A549 (cell line): ENCODE data around the gene DDAH2. TPM values are rescaled to one million over a fixed set of nuclear protein-coding genes. Genes with fewer than 3 reads are reported as not detected.

Experiments used
- ATAC-seq, 2 experiments: fragments of 200-7000 bp in 1 of 2; fragments of >200 bp in 1 of 2; cut with Nextera tagmentation in 1 of 2; cut with Tn5 transposase in 1 of 2; 3 replicates each; pipeline versions ENCODE4 v1.8.0 to v1.9.1; 2018 to 2020; ENCODE audit warnings: mild to moderate bottlenecking in 1 of 2, moderate library complexity in 1 of 2
- CTCF ChIA-PET: fragments of 300-600 bp; sonication (Branson Sonifier 250); formaldehyde crosslinking; extraction: SDS; loops from one replicate; lab custom pipeline; 2021; ENCODE audit warnings: antibody characterized with exemption, inconsistent platforms; lab: Yijun Ruan, JAX
- POLR2A ChIA-PET: fragments of 350-600 bp; formaldehyde crosslinking; extraction: SDS; loops from one replicate; lab custom pipeline; 2021; ENCODE audit warnings: antibody characterized with exemption, inconsistent platforms; lab: Yijun Ruan, JAX
- DNase-seq, 2 experiments: peaks; one replicate each; pipeline versions ENCODE4 v3.0.0 to v3.0.0-alpha.2; 2011 to 2016; ENCODE audit warnings: low read depth in 1 of 2, low spot score in 1 of 2
- FAIRE-seq: peaks from 2 replicates; lab custom pipeline; 2011; peaks lifted over from hg19 to GRCh38; lab: Jason Lieb, UNC
- H3K27ac ChIP-seq, 2 experiments: fragments of >200 bp; sonication (Bioruptor Twin); formaldehyde crosslinking; 3 replicates each; pipeline ENCODE4 v1.5.1; 2016 to 2017
- H3K4me1 ChIP-seq: fragments of >200 bp; sonication (Bioruptor Twin); formaldehyde crosslinking; 3 replicates; pipeline ENCODE4 v1.6.1; 2016
- H3K4me2 ChIP-seq: fragments of >200 bp; sonication (Bioruptor Twin); formaldehyde crosslinking; 3 replicates; pipeline ENCODE4 v1.6.1; 2016
- H3K4me3 ChIP-seq: fragments of >200 bp; sonication (Bioruptor Twin); formaldehyde crosslinking; 3 replicates; pipeline ENCODE4 v1.5.1; 2016
- H3K9me3 ChIP-seq: fragments of >200 bp; sonication (Bioruptor Twin); formaldehyde crosslinking; 3 replicates; pipeline ENCODE4 v1.6.1; 2016
- ESRRA ChIP-seq: fragments of 150-350 bp; IDR thresholded peaks from 2 replicates; pipeline ENCODE4 v1.6.1; 2014; ENCODE audit warnings: mild to moderate bottlenecking, low read length, borderline replicate concordance
- FOSL2 ChIP-seq, 2 experiments: fragments of 450-650 bp in 1 of 2; fragments of >200 bp in 1 of 2; sonication (Bioruptor Twin) in 1 of 2; formaldehyde crosslinking; IDR thresholded peaks; 2 replicates each; pipeline versions ENCODE4 v1.5.0 to v1.6.1; 2016 to 2020; ENCODE audit warnings: mild to moderate bottlenecking in 1 of 2, moderate library complexity in 1 of 2
- FOXS1 ChIP-seq: fragments of 250-450 bp; sonication (Bioruptor Pico); IDR thresholded peaks from 2 replicates; pipeline ENCODE4 v1.5.0; 2020; ENCODE audit warnings: mild to moderate bottlenecking, moderate library complexity
- JUN ChIP-seq, 2 experiments: fragments of >200 bp; sonication (Bioruptor Twin); formaldehyde crosslinking; IDR thresholded peaks; 2 replicates in 1 of 2; 3 replicates in 1 of 2; pipeline ENCODE4 v1.6.1; 2016 to 2017
- MAFK ChIP-seq: fragments of 450-650 bp; IDR thresholded peaks from 2 replicates; pipeline ENCODE4 v1.6.1; 2014; ENCODE audit not compliant: partially characterized antibody
- MAX ChIP-seq: IDR thresholded peaks from 2 replicates; pipeline ENCODE4 v1.6.1; 2012
- NPAS2 ChIP-seq: fragments of 250-450 bp; sonication (Bioruptor Pico); IDR thresholded peaks from 2 replicates; pipeline ENCODE4 v1.8.0; 2022; ENCODE audit warnings: mild to moderate bottlenecking, moderate library complexity, borderline replicate concordance
- POLR2AphosphoS2 ChIP-seq: conservative IDR thresholded peaks from 2 replicates; pipeline ENCODE4 v1.6.1; 2012; ENCODE audit warnings: low read length, improper control_type of control experiment, inconsistent platforms
- RARB ChIP-seq: fragments of 250-450 bp; sonication (Bioruptor Pico); IDR thresholded peaks from 2 replicates; pipeline ENCODE4 v1.8.0; 2021; ENCODE audit warnings: mild to moderate bottlenecking, moderate library complexity
- RFX5 ChIP-seq: fragments of 450-650 bp; IDR thresholded peaks from 2 replicates; pipeline ENCODE4 v1.7.1; 2014; ENCODE audit warnings: antibody characterized with exemption, mild to moderate bottlenecking, moderate library complexity
- TP53 ChIP-seq: fragments of 250-450 bp; sonication (Bioruptor Pico); IDR thresholded peaks from 2 replicates; pipeline ENCODE4 v1.5.0; 2021; ENCODE audit warnings: mild to moderate bottlenecking, moderate library complexity
- WGBS: methylation state at CpG from one replicate; pipeline ENCODE4 v1.1.6; 2017; ENCODE audit errors: missing lambda C conversion rate; 5-methylcytosine and 5-hydroxymethylcytosine counted together
- polyA plus RNA-seq, 4 experiments: library from polyadenylated mRNA; depleted of rRNA in 3 of 4; stranded (reverse); fragments of >200 nt; fragmentation: RNase III in 1 of 4; extraction: RNeasy Plus Mini Kit Qiagen cat#74134 plus additional on column Dnase treatment in 1 of 4; gene quantifications; 2 replicates in 3 of 4; 3 replicates in 1 of 4; pipeline ENCODE4 v1.2.3, GENCODE V29; 2011 to 2017
- TF ChIP-seq, protein P1 (sequence below): fragments of >200 bp; sonication (Bioruptor Twin); formaldehyde crosslinking; IDR thresholded peaks from 2 replicates; pipeline ENCODE4 v1.6.1; 2016
- TF ChIP-seq, protein P2 (sequence below): fragments of 150-350 bp; IDR thresholded peaks from 2 replicates; pipeline ENCODE4 v1.6.1; 2014; ENCODE audit warnings: low read depth, mild to moderate bottlenecking, low read length

DDAH2 gene
- polyA plus RNA-seq, 2 of the 4 experiments (the other 2 are of a cell fraction) = 19.3 to 54.5 TPM

GRCh38 chr6:31734821-31735406, 5.8 kb upstream of the DDAH2 start:
- FAIRE-seq (no peak), DNase-seq (peak; percentile 53 to 59), ATAC-seq (peak in 1 of 2 experiments; percentile 10; a peak in 2 of 6 replicates)
- H3K4me2 ChIP-seq = peak overlapping the region; percentile 99
- 2% methylated on average over 17 of the region's 18 CpGs for WGBS
- H3K4me3 ChIP-seq = peak overlapping the region; percentile 70
- ChIA-PET POLR2A (interaction anchor here (0.8 to 1.0 kb wide), 4 partner anchors 32 to 92 kb away, joined by 3 to 5 read pairs (median 4); partner anchors contain the start of genes ABHD16A, HSPA1A, HSPA1B and HSPA1L), CTCF (interaction anchor here (0.6 kb wide), 1 partner anchor 61 kb away, joined by 3 read pairs; the partner anchor contains the start of gene VARS1)
- H3K27ac ChIP-seq = peak overlapping the region; percentile 94 to 99
- peaks cover 45% of the 10 kb centered on the region for H3K4me1 ChIP-seq
- H3K9me3 ChIP-seq = no peaks in the 10 kb centered on the region
- TF ChIP-seq MAX (0 out of 2 replicates have a peak, but pooled peaks have one; percentile 23), FOXS1 (CRISPR knock-in tag) (no peak), JUN (IDR thresholded peaks at IDR 0.05) (peak in 1 of 2 experiments; percentile 46; a peak in 1 of 5 replicates), FOSL2 (IDR thresholded peaks at IDR 0.05) (0 out of 2 replicates have a peak, but pooled peaks have one; percentile 34), FOSL2 (CRISPR knock-in tag; IDR thresholded peaks at IDR 0.05) (peak; percentile 78; the same call in 1 of the 2 replicates), POLR2AphosphoS2 (no peak), RFX5 (no peak), RARB (no peak)
- TF ChIP-seq, protein P1, sequence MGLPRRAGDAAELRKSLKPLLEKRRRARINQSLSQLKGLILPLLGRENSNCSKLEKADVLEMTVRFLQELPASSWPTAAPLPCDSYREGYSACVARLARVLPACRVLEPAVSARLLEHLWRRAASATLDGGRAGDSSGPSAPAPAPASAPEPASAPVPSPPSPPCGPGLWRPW = no peak

DNA sequence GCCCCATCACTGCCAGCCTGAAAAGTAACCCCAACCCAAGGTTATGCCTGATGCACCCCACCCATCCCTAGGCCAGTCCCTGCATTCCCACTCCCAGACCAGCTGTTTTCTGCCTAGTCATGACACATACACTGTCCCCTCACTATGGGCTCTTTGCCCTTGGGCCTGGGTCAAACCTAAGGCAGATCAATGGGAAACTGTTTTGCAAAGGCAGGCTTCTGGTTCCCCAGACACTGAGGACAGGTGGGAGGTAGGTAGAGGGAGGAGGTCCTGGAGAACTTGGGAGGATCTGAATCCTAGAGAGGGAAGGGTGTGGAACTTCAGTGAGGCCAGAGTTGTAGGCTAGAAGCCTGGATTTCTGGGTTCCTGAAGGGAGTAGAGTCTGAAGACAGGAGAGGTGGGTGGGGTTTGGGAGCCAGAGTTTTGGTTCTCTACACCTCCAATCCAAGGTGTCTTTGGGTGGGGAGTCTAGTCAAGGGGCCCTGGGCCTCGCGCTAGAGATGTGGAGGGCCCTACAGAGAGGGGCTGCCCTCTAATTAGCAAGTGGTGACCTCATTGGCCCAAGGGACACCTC, 5.2 kb upstream of the DDAH2 start:
- Histone ChIP-seq H3K4me2 (peak overlapping the region; percentile 99), H3K9me3 (no peaks in the 10 kb centered on the region), H3K4me3 (peak overlapping the region; percentile 70), H3K4me1 (peaks cover 45% of the 10 kb centered on the region), H3K27ac (peak overlapping the region; percentile 94 to 99)
- FAIRE-seq (no peak), ATAC-seq (no peak)
- ChIA-PET POLR2A (interaction anchor here (0.6 to 1.0 kb wide), 4 partner anchors 9 to 93 kb away, joined by 3 to 5 read pairs (median 4); partner anchors contain the start of genes HSPA1A, HSPA1B and HSPA1L), CTCF (interaction anchor here (0.6 kb wide), 1 partner anchor 62 kb away, joined by 3 read pairs; the partner anchor contains the start of gene VARS1)
- 6% methylated on average over 2 of the region's 2 CpGs for WGBS
- TF ChIP-seq, protein P2, sequence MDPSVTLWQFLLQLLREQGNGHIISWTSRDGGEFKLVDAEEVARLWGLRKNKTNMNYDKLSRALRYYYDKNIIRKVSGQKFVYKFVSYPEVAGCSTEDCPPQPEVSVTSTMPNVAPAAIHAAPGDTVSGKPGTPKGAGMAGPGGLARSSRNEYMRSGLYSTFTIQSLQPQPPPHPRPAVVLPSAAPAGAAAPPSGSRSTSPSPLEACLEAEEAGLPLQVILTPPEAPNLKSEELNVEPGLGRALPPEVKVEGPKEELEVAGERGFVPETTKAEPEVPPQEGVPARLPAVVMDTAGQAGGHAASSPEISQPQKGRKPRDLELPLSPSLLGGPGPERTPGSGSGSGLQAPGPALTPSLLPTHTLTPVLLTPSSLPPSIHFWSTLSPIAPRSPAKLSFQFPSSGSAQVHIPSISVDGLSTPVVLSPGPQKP = no peak
- peak; percentile 2 for TF ChIP-seq MAFK
- TF ChIP-seq, all 56 proteins: peak for 1
- no peak for DNase-seq

DNA sequence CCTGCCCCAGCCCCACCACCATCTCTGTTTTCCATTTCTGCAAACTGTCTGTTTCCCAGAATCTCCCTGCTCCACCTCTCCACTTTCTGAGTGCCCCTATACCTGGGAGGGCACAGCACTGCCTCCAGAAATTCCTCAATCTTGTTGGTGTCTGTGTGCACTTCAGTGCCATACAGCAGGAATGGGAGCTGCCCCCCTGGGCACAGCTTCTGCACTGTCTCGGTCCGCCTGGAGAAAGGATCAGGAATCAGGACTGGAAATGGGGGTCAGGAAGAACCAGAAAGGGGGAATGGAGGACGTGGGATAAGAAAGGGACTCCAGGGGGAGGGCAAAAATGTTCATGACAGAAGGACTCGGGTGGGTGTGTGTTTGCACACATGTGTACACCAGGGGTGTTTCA, 4.6 kb upstream of the DDAH2 start:
- ChIA-PET CTCF (interaction anchor here (0.7 kb wide), 2 partner anchors 35 to 46 kb away, joined by 3 read pairs; no protein-coding TSS in a partner anchor), POLR2A (interaction anchor here (0.6 kb wide), 1 partner anchor 8 kb away, joined by 4 read pairs; no protein-coding TSS in a partner anchor)
- no peak overlapping the region; the same call in 2 of the 3 replicates for H3K4me3 ChIP-seq
- H3K27ac ChIP-seq = peak overlapping the region; percentile 94 to 99; a peak in 4 of 6 replicates
- WGBS = 82% methylated on average over 4 of the region's 4 CpGs
- DNase-seq (no peak), ATAC-seq (no peak), FAIRE-seq (no peak)
- peaks cover 40% of the 10 kb centered on the region for H3K4me1 ChIP-seq
- peak overlapping the region; percentile 99 for H3K4me2 ChIP-seq
- TF ChIP-seq TP53 (CRISPR knock-in tag) (no peak), ESRRA (no peak), JUN (IDR thresholded peaks at IDR 0.05) (no peak), NPAS2 (CRISPR knock-in tag) (no peak)
- TF ChIP-seq, protein P2 = no peak
- H3K9me3 ChIP-seq = no peaks in the 10 kb centered on the region
